ENCODE results near the gene SEMA4D. TPM values are rescaled to one million over a fixed set of nuclear protein-coding genes. Genes with fewer than 3 reads are reported as not detected.

Gene SEMA4D
- total RNA-seq, 1 experiment from 2014 or later, result 48.4 TPM

- DNase-seq, result no peak
- H3K4me2 ChIP-seq, result no peak overlapping the region
- H3K79me2 ChIP-seq (ENCODE audit: low read depth), result no peaks in the 10 kb centered on the region
- H3K27ac ChIP-seq, result no peak overlapping the region
- no peak overlapping the region for H2AFZ ChIP-seq
- no peaks in the 10 kb centered on the region for H3K27me3 ChIP-seq (ENCODE audit: insufficient read depth, low read depth)
- no peaks in the 10 kb centered on the region for H3K9me2 ChIP-seq (ENCODE audit: insufficient read depth)
- H4K20me1 ChIP-seq (ENCODE audit: insufficient read depth), result no peaks in the 10 kb centered on the region
- H3F3A ChIP-seq (ENCODE audit: insufficient read depth, low read depth), result no peaks in the 10 kb centered on the region
- TF ChIP-seq CTCF (conservative IDR thresholded peaks at IDR 0.05) (no peak), EZH2 (IDR thresholded peaks at IDR 0.05; ENCODE audit: low read depth) (no peak)
- intact Hi-C loops (cut with micrococcal nuclease; ENCODE audit: unreplicated experiment), result loop anchor here (5.0 kb wide), 1 partner anchor 169 kb away; no protein-coding TSS in a partner anchor
- no peaks in the 10 kb centered on the region for H3K36me3 ChIP-seq (ENCODE audit: low read depth)
- H3K4me1 ChIP-seq (replicated peaks; ENCODE audit: insufficient read depth), result no peaks in the 10 kb centered on the region
- no peaks in the 10 kb centered on the region for H3K9me3 ChIP-seq (ENCODE audit: insufficient read depth, low read depth)
- ChIA-PET POLR2A (ENCODE audit: unreplicated experiment) (no interaction called here), CTCF (no interaction called here)
- H3K4me3 ChIP-seq, result no peak overlapping the region
- BruUV-seq (replicated peaks), result no TSS peak
Observed at GRCh38 chr9:89378541-89378940, 119.4 kb downstream of the SEMA4D start.

- intact Hi-C loops (cut with micrococcal nuclease; ENCODE audit: unreplicated experiment), result loop anchor here (5.0 kb wide), 1 partner anchor 170 kb away; no protein-coding TSS in a partner anchor
- H3K9me2 ChIP-seq (ENCODE audit: insufficient read depth), result no peaks in the 10 kb centered on the region
- H3K79me2 ChIP-seq (ENCODE audit: low read depth), result no peaks in the 10 kb centered on the region
- POLR2A ChIA-PET (ENCODE audit: unreplicated experiment), result no interaction called here
- DNase-seq, result no peak
- no TSS peak for BruUV-seq (replicated peaks)
- H4K20me1 ChIP-seq (ENCODE audit: insufficient read depth), result no peaks in the 10 kb centered on the region
- no peaks in the 10 kb centered on the region for H3K4me1 ChIP-seq (replicated peaks; ENCODE audit: insufficient read depth)
- H3K9me3 ChIP-seq (ENCODE audit: insufficient read depth, low read depth), result no peaks in the 10 kb centered on the region
- H3K36me3 ChIP-seq (ENCODE audit: low read depth), result no peaks in the 10 kb centered on the region
- TF ChIP-seq EZH2 (IDR thresholded peaks at IDR 0.05; ENCODE audit: low read depth) (no peak), CTCF (conservative IDR thresholded peaks at IDR 0.05) (no peak)
- no peak overlapping the region for H3K27ac ChIP-seq
- no peaks in the 10 kb centered on the region for H3K27me3 ChIP-seq (ENCODE audit: insufficient read depth, low read depth)
- H2AFZ ChIP-seq, result no peak overlapping the region
- H3K4me2 ChIP-seq, result no peak overlapping the region
- no peak overlapping the region for H3K4me3 ChIP-seq
- CTCF ChIA-PET, result no interaction called here
- H3F3A ChIP-seq (ENCODE audit: insufficient read depth, low read depth), result no peaks in the 10 kb centered on the region
Observed at GRCh38 chr9:89377411-89377810, 120.5 kb downstream of the SEMA4D start.

- no peak overlapping the region for H2AFZ ChIP-seq
- H3K4me3 ChIP-seq, result no peak overlapping the region
- no peaks in the 10 kb centered on the region for H3K9me2 ChIP-seq (ENCODE audit: insufficient read depth)
- no peaks in the 10 kb centered on the region for H3K9me3 ChIP-seq (ENCODE audit: insufficient read depth, low read depth)
- no peaks in the 10 kb centered on the region for H3K4me1 ChIP-seq (replicated peaks; ENCODE audit: insufficient read depth)
- intact Hi-C loops (cut with micrococcal nuclease; ENCODE audit: unreplicated experiment), result loop anchor here (5.0 kb wide), 1 partner anchor 170 kb away; no protein-coding TSS in a partner anchor
- H3K79me2 ChIP-seq (ENCODE audit: low read depth), result no peaks in the 10 kb centered on the region
- no peaks in the 10 kb centered on the region for H3K36me3 ChIP-seq (ENCODE audit: low read depth)
- no peaks in the 10 kb centered on the region for H4K20me1 ChIP-seq (ENCODE audit: insufficient read depth)
- no peaks in the 10 kb centered on the region for H3F3A ChIP-seq (ENCODE audit: insufficient read depth, low read depth)
- ChIA-PET POLR2A (ENCODE audit: unreplicated experiment) (no interaction called here), CTCF (no interaction called here)
- TF ChIP-seq CTCF (conservative IDR thresholded peaks at IDR 0.05), result no peak
- no peak for TF ChIP-seq EZH2 (IDR thresholded peaks at IDR 0.05; ENCODE audit: low read depth)
- H3K4me2 ChIP-seq, result no peak overlapping the region
- no TSS peak for BruUV-seq (replicated peaks)
- DNase-seq, result no peak
- H3K27ac ChIP-seq, result no peak overlapping the region
- H3K27me3 ChIP-seq (ENCODE audit: insufficient read depth, low read depth), result no peaks in the 10 kb centered on the region
Observed at GRCh38 chr9:89376741-89377351, 121.1 kb downstream of the SEMA4D start.

All from PC-9 (cell line).